ENCODE data around the gene WDR70. TPM values are rescaled to one million over a fixed set of nuclear protein-coding genes. Genes with fewer than 3 reads are reported as not detected.

Gene WDR70
- total RNA-seq, 2 donors from 2014 or later, result 34.2 to 36.1 TPM

DNA sequence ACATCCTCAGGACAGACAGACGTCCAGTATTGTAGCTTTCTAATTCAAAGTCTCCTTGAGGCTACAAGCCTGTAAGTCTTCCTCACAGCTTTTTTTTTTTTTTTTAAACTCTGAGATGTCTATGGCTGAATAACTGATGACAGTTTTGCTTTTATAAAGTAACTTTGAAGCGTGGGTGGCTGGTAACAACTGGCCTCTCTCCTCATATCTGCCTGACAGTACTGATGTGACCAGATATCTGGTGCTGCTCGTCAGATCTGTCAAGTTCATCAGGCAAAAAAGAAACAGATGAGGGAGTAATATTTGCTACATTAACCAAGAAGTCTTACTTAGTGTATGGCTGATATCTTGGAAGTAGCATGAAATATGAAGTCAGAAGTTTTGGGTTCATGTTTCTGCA lies 388.1 kb downstream of the WDR70 start:
- Histone ChIP-seq H3K27me3 (ENCODE audit: control insufficient read depth, insufficient read depth, low read length, poor library complexity, severe bottlenecking) (no peaks in the 10 kb centered on the region), H3K27ac (ENCODE audit: low read depth, low read length) (no peak overlapping the region), H3K9ac (ENCODE audit: extremely low read depth, low read length, poor library complexity, severe bottlenecking) (no peak overlapping the region), H3K4me3 (ENCODE audit: low read length) (no peak overlapping the region), H3K9me3 (ENCODE audit: control insufficient read depth, low read length) (no peaks in the 10 kb centered on the region), H3K36me3 (ENCODE audit: control insufficient read depth, insufficient read depth, low read length) (no peaks in the 10 kb centered on the region), H3K4me1 (ENCODE audit: control insufficient read depth, insufficient read depth, low read length) (no peaks in the 10 kb centered on the region)
- DNase-seq, result no peak
- Mint-ChIP-seq H3K4me1 (no peaks in the 10 kb centered on the region), H3K9me3 (no peaks in the 10 kb centered on the region), H3K27me3 (ENCODE audit: insufficient read depth) (no peaks in the 10 kb centered on the region), H3K4me3 (no peak overlapping the region), H3K36me3 (ENCODE audit: low read depth) (no peaks in the 10 kb centered on the region), H3K27ac (no peak overlapping the region)
- TF ChIP-seq, protein P1, sequence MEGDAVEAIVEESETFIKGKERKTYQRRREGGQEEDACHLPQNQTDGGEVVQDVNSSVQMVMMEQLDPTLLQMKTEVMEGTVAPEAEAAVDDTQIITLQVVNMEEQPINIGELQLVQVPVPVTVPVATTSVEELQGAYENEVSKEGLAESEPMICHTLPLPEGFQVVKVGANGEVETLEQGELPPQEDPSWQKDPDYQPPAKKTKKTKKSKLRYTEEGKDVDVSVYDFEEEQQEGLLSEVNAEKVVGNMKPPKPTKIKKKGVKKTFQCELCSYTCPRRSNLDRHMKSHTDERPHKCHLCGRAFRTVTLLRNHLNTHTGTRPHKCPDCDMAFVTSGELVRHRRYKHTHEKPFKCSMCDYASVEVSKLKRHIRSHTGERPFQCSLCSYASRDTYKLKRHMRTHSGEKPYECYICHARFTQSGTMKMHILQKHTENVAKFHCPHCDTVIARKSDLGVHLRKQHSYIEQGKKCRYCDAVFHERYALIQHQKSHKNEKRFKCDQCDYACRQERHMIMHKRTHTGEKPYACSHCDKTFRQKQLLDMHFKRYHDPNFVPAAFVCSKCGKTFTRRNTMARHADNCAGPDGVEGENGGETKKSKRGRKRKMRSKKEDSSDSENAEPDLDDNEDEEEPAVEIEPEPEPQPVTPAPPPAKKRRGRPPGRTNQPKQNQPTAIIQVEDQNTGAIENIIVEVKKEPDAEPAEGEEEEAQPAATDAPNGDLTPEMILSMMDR (conservative IDR thresholded peaks at IDR 0.05), result no peak
- 76 to 100% methylated on average over 1 to 3 of the region's 3 CpGs for WGBS, 2 experiments (ENCODE audit: insufficient coverage in 1 of 2, insufficient read length in 1 of 2)

DNA sequence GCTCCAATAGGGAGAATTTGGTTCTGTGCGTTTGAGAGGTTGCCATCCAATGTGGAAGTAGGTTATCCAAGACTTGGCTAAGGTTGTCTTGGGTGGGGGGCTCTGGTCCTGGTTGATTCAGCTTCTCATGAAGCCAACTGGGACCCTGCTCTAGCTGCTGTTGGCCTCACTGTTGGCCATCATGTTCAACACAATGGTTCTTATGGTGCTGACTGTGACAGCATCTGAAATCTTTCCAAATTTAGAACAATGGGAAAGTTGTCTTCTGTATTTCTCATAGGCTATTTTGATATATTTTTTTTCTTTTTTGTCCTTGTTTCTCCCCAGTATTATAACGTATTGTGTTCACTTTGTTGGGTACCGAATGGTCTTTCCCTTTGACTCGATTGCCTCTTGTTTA lies 388.8 kb downstream of the WDR70 start:
- no peaks in the 10 kb centered on the region for H3K4me1 Mint-ChIP-seq
- no peaks in the 10 kb centered on the region for H3K27me3 Mint-ChIP-seq (ENCODE audit: insufficient read depth)
- Histone ChIP-seq H3K4me3 (ENCODE audit: low read length) (no peak overlapping the region), H3K9ac (ENCODE audit: extremely low read depth, low read length, poor library complexity, severe bottlenecking) (no peak overlapping the region), H3K36me3 (ENCODE audit: control insufficient read depth, insufficient read depth, low read length) (no peaks in the 10 kb centered on the region), H3K9me3 (ENCODE audit: control insufficient read depth, low read length) (no peaks in the 10 kb centered on the region), H3K27ac (ENCODE audit: low read depth, low read length) (no peak overlapping the region), H3K27me3 (ENCODE audit: control insufficient read depth, insufficient read depth, low read length, poor library complexity, severe bottlenecking) (no peaks in the 10 kb centered on the region), H3K4me1 (ENCODE audit: control insufficient read depth, insufficient read depth, low read length) (no peaks in the 10 kb centered on the region)
- no peaks in the 10 kb centered on the region for H3K9me3 Mint-ChIP-seq
- no peaks in the 10 kb centered on the region for H3K36me3 Mint-ChIP-seq (ENCODE audit: low read depth)
- TF ChIP-seq, protein P1 (conservative IDR thresholded peaks at IDR 0.05), result no peak
- H3K27ac Mint-ChIP-seq, result no peak overlapping the region
- DNase-seq, result no peak
- no peak overlapping the region for H3K4me3 Mint-ChIP-seq
- WGBS, 2 experiments (ENCODE audit: insufficient coverage in 1 of 2, insufficient read length in 1 of 2), result 75 to 89% methylated on average over 4 of the region's 4 CpGs

DNA sequence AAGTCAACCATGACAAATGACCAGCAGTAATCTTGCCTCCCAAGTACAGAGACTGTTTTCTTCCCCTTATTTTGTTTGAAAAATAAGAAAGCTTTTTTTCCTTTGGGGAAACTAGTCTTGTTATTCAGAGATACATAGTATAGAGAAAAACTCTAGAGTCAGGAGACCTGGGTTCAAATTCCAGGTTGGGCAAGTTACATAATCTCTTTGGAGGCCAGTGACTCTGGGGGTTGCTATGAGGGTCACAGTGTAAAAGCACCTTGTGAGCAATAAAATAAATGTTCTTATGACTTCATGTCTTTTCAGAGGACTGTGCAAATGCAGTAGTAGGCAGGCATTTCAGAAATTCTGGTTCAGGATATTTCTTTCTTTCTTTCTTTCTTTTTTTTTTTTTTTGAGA lies 389.3 kb downstream of the WDR70 start:
- Mint-ChIP-seq H3K27me3 (ENCODE audit: insufficient read depth) (no peaks in the 10 kb centered on the region), H3K9me3 (peaks cover 2% of the 10 kb centered on the region), H3K4me3 (no peak overlapping the region), H3K27ac (no peak overlapping the region), H3K4me1 (no peaks in the 10 kb centered on the region), H3K36me3 (ENCODE audit: low read depth) (no peaks in the 10 kb centered on the region)
- no peaks in the 10 kb centered on the region for H3K27me3 ChIP-seq (ENCODE audit: control insufficient read depth, insufficient read depth, low read length, poor library complexity, severe bottlenecking)
- no peaks in the 10 kb centered on the region for H3K36me3 ChIP-seq (ENCODE audit: control insufficient read depth, insufficient read depth, low read length)
- TF ChIP-seq, protein P1 (conservative IDR thresholded peaks at IDR 0.05), result no peak
- H3K4me3 ChIP-seq (ENCODE audit: low read length), result no peak overlapping the region
- no peak overlapping the region for H3K27ac ChIP-seq (ENCODE audit: low read depth, low read length)
- DNase-seq, result no peak
- no peaks in the 10 kb centered on the region for H3K9me3 ChIP-seq (ENCODE audit: control insufficient read depth, low read length)
- no peak overlapping the region for H3K9ac ChIP-seq (ENCODE audit: extremely low read depth, low read length, poor library complexity, severe bottlenecking)
- no peaks in the 10 kb centered on the region for H3K4me1 ChIP-seq (ENCODE audit: control insufficient read depth, insufficient read depth, low read length)
